HEK293 (cell line): ENCODE results near the gene SLC26A6.
A peak's percentile ranks its signal among the peaks of the same experiment; 100 is the strongest.

Source experiments
- BCL11A ChIP-seq: fragments of 450-650 bp; formaldehyde crosslinking; IDR thresholded peaks from 2 replicates; pipeline ENCODE4 v1.5.1; 2016; ENCODE audit warnings: low read depth, missing biosample characterization, missing genetic modification characterization
- CTCF ChIP-seq: fragments of 450-650 bp; formaldehyde crosslinking; IDR thresholded peaks from 2 replicates; pipeline ENCODE4 v1.5.1; 2016; ENCODE audit warnings: missing biosample characterization, missing genetic modification characterization
- KLF10 ChIP-seq: fragments of 450-650 bp; IDR thresholded peaks from 2 replicates; pipeline ENCODE4 v1.5.1; 2018; ENCODE audit warnings: missing biosample characterization, mild to moderate bottlenecking, missing genetic modification characterization
- MZF1 ChIP-seq: fragments of 450-650 bp; formaldehyde crosslinking; IDR thresholded peaks from 2 replicates; pipeline ENCODE4 v1.5.1; 2017; ENCODE audit warnings: missing biosample characterization, missing genetic modification characterization, borderline replicate concordance
- PRDM6 ChIP-seq: fragments of 450-650 bp; formaldehyde crosslinking; IDR thresholded peaks from 2 replicates; pipeline ENCODE4 v1.5.1; 2017; ENCODE audit warnings: missing biosample characterization, missing genetic modification characterization
- SALL2 ChIP-seq: fragments of 450-650 bp; formaldehyde crosslinking; IDR thresholded peaks from 2 replicates; pipeline ENCODE4 v1.5.0; 2017; ENCODE audit warnings: missing biosample characterization, mild to moderate bottlenecking, missing genetic modification characterization, borderline replicate concordance
- ZBTB20 ChIP-seq: fragments of 450-650 bp; formaldehyde crosslinking; IDR thresholded peaks from 2 replicates; pipeline ENCODE4 v1.5.1; 2016; ENCODE audit warnings: missing biosample characterization, missing genetic modification characterization
- ZBTB8A ChIP-seq: fragments of 450-650 bp; formaldehyde crosslinking; IDR thresholded peaks from 2 replicates; pipeline ENCODE4 v1.5.1; 2016; ENCODE audit warnings: missing biosample characterization, missing genetic modification characterization
- ZEB2 ChIP-seq: fragments of 450-650 bp; formaldehyde crosslinking; IDR thresholded peaks from 2 replicates; pipeline ENCODE4 v1.5.1; 2016; ENCODE audit warnings: missing biosample characterization, missing genetic modification characterization
- ZNF10 ChIP-seq: fragments of 450-650 bp; formaldehyde crosslinking; IDR thresholded peaks from 2 replicates; pipeline ENCODE4 v1.5.1; 2017; ENCODE audit warnings: missing biosample characterization, missing genetic modification characterization
- ZNF2 ChIP-seq: fragments of 450-650 bp; formaldehyde crosslinking; IDR thresholded peaks from 2 replicates; pipeline ENCODE4 v1.5.1; 2016; ENCODE audit warnings: missing biosample characterization, missing genetic modification characterization
- ZNF24 ChIP-seq: fragments of 450-650 bp; formaldehyde crosslinking; IDR thresholded peaks from 2 replicates; pipeline ENCODE4 v1.5.1; 2016; ENCODE audit warnings: missing biosample characterization, missing genetic modification characterization
- ZNF280D ChIP-seq: fragments of 450-650 bp; formaldehyde crosslinking; IDR thresholded peaks from 2 replicates; pipeline ENCODE4 v1.5.1; 2016; ENCODE audit warnings: missing biosample characterization, missing genetic modification characterization
- ZNF292 ChIP-seq: fragments of 450-650 bp; formaldehyde crosslinking; IDR thresholded peaks from 2 replicates; pipeline ENCODE4 v1.5.1; 2016; ENCODE audit warnings: low read depth, missing biosample characterization, missing genetic modification characterization, borderline replicate concordance
- ZNF398 ChIP-seq: fragments of 450-650 bp; formaldehyde crosslinking; IDR thresholded peaks from 2 replicates; pipeline ENCODE4 v1.5.1; 2017; ENCODE audit warnings: missing biosample characterization, missing genetic modification characterization
- ZNF555 ChIP-seq: fragments of 450-650 bp; formaldehyde crosslinking; conservative IDR thresholded peaks from 2 replicates; pipeline ENCODE4 v1.5.1; 2017; ENCODE audit warnings: missing biosample characterization, mild to moderate bottlenecking, missing genetic modification characterization, inconsistent platforms
- ZNF561 ChIP-seq: fragments of 450-650 bp; IDR thresholded peaks from 2 replicates; pipeline ENCODE4 v1.5.1; 2018; ENCODE audit warnings: missing biosample characterization, missing genetic modification characterization, borderline replicate concordance
- ZNF792 ChIP-seq: fragments of 450-650 bp; formaldehyde crosslinking; IDR thresholded peaks from 2 replicates; pipeline ENCODE4 v1.5.1; 2016; ENCODE audit warnings: missing biosample characterization, missing genetic modification characterization
- ZSCAN30 ChIP-seq: fragments of 450-650 bp; IDR thresholded peaks from 2 replicates; pipeline ENCODE4 v1.5.1; 2018; ENCODE audit warnings: missing biosample characterization, mild to moderate bottlenecking, missing genetic modification characterization, moderate library complexity
- TF ChIP-seq, protein P1 (sequence below): fragments of 450-650 bp; formaldehyde crosslinking; IDR thresholded peaks from 2 replicates; pipeline ENCODE4 v1.5.1; 2016; ENCODE audit warnings: missing biosample characterization, missing genetic modification characterization
- TF ChIP-seq, protein P2 (sequence below): fragments of 450-650 bp; formaldehyde crosslinking; conservative IDR thresholded peaks from 2 replicates; pipeline ENCODE4 v1.5.1; 2016; ENCODE audit warnings: low read depth, missing biosample characterization, missing genetic modification characterization
- TF ChIP-seq, protein P3 (sequence below): fragments of 450-650 bp; formaldehyde crosslinking; IDR thresholded peaks from 2 replicates; pipeline ENCODE4 v1.5.1; 2017; ENCODE audit warnings: missing biosample characterization, missing genetic modification characterization

SLC26A6 gene

DNA sequence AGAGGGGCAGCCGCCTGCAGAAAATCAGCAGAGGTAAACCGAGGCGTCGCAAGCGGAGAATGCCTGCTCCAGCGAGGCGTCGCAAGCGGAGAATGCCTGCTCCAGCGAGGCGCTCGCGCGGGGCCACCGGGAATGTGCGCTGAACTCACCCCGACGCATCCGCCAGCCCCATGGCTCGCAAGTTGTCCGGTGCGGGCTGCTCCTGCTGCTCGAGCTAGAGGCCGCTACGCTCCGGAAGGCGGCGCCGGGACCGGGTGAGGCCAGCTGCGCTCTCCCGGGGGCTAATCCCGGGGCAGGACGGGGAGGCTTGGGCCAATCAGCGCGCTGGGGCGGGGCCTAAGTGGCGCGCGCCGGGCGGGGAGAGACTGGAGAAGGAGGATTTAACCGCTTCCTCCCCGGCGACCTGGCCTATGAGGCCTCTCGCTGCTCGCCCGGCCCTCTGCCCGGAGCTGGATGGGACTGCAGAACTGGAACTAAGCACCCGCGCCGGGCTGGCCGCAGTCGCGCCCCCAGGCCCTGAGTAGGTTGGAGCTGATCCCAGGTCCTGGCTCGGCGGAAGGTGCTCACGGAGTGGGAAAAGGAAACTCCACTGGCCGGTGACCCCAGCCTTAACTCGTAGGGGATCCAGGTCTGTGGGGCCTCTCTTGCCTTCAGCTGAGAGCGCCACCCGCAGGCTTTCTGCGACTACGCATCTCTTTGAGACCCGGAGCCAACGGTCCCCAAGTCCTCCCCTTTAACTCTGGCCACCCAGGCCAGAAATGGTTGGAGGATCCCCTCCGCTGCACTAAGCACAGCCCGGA lies at the start of gene SLC26A6 (continued):
- no peak for TF ChIP-seq ZNF280D (tag by site-specific recombination)
- TF ChIP-seq, protein P1, sequence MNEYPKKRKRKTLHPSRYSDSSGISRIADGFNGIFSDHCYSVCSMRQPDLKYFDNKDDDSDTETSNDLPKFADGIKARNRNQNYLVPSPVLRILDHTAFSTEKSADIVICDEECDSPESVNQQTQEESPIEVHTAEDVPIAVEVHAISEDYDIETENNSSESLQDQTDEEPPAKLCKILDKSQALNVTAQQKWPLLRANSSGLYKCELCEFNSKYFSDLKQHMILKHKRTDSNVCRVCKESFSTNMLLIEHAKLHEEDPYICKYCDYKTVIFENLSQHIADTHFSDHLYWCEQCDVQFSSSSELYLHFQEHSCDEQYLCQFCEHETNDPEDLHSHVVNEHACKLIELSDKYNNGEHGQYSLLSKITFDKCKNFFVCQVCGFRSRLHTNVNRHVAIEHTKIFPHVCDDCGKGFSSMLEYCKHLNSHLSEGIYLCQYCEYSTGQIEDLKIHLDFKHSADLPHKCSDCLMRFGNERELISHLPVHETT (tag by site-specific recombination) = no peak
- TF ChIP-seq CTCF (tag by site-specific recombination) = no peak; the same call in 1 of the 2 replicates
- no peak for TF ChIP-seq PRDM6 (tag by site-specific recombination)
- TF ChIP-seq ZNF2 = 0 out of 2 replicates have a peak, but pooled peaks have one; percentile 35
- TF ChIP-seq BCL11A (tag by site-specific recombination) = peak; percentile 96
- no peak for TF ChIP-seq ZNF10 (tag by site-specific recombination)
- no peak for TF ChIP-seq ZNF792 (tag by site-specific recombination)
- peak; percentile 40; the same call in 1 of the 2 replicates for TF ChIP-seq ZSCAN30
- peak; percentile 61 for TF ChIP-seq KLF10 (tag by site-specific recombination)
- no peak for TF ChIP-seq MZF1 (tag by site-specific recombination)
- TF ChIP-seq ZBTB20 = peak; percentile 100
- TF ChIP-seq ZNF555 = no peak
- TF ChIP-seq, protein P2, sequence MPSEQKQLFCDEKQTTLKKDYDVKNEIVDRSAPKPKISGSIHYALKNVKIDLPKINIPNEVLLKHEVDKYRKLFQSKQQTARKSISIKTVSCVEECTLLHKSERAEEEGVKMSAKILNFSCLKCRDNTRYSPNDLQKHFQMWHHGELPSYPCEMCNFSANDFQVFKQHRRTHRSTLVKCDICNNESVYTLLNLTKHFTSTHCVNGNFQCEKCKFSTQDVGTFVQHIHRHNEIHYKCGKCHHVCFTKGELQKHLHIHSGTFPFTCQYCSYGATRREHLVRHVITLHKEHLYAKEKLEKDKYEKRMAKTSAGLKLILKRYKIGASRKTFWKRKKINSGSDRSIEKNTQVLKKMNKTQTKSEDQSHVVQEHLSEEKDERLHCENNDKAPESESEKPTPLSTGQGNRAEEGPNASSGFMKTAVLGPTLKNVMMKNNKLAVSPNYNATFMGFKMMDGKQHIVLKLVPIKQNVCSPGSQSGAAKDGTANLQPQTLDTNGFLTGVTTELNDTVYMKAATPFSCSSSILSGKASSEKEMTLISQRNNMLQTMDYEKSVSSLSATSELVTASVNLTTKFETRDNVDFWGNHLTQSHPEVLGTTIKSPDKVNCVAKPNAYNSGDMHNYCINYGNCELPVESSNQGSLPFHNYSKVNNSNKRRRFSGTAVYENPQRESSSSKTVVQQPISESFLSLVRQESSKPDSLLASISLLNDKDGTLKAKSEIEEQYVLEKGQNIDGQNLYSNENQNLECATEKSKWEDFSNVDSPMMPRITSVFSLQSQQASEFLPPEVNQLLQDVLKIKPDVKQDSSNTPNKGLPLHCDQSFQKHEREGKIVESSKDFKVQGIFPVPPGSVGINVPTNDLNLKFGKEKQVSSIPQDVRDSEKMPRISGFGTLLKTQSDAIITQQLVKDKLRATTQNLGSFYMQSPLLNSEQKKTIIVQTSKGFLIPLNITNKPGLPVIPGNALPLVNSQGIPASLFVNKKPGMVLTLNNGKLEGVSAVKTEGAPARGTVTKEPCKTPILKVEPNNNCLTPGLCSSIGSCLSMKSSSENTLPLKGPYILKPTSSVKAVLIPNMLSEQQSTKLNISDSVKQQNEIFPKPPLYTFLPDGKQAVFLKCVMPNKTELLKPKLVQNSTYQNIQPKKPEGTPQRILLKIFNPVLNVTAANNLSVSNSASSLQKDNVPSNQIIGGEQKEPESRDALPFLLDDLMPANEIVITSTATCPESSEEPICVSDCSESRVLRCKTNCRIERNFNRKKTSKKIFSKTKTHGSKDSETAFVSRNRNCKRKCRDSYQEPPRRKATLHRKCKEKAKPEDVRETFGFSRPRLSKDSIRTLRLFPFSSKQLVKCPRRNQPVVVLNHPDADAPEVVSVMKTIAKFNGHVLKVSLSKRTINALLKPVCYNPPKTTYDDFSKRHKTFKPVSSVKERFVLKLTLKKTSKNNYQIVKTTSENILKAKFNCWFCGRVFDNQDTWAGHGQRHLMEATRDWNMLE (tag by site-specific recombination) = no peak
- no peak for TF ChIP-seq ZNF398 (tag by site-specific recombination)
- TF ChIP-seq ZEB2 (tag by site-specific recombination) = peak; percentile 76
- TF ChIP-seq, protein P3, sequence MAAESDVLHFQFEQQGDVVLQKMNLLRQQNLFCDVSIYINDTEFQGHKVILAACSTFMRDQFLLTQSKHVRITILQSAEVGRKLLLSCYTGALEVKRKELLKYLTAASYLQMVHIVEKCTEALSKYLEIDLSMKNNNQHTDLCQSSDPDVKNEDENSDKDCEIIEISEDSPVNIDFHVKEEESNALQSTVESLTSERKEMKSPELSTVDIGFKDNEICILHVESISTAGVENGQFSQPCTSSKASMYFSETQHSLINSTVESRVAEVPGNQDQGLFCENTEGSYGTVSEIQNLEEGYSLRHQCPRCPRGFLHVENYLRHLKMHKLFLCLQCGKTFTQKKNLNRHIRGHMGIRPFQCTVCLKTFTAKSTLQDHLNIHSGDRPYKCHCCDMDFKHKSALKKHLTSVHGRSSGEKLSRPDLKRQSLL (tag by site-specific recombination) = 0 out of 2 replicates have a peak, but pooled peaks have one; percentile 30
- no peak for TF ChIP-seq ZNF24 (tag by site-specific recombination)
- TF ChIP-seq ZNF561 = peak; percentile 52
- no peak for TF ChIP-seq ZBTB8A (tag by site-specific recombination)
- TF ChIP-seq ZNF292 (tag by site-specific recombination) = no peak
- TF ChIP-seq SALL2 (tag by site-specific recombination) = no peak
